ENCODE data around the gene SLC25A14. TPM values are rescaled to one million over a fixed set of nuclear protein-coding genes. Genes with fewer than 3 reads are reported as not detected.

The SLC25A14 gene
- total RNA-seq, 2 donors from 2014 or later: 11.6 to 15.7 TPM

DNA sequence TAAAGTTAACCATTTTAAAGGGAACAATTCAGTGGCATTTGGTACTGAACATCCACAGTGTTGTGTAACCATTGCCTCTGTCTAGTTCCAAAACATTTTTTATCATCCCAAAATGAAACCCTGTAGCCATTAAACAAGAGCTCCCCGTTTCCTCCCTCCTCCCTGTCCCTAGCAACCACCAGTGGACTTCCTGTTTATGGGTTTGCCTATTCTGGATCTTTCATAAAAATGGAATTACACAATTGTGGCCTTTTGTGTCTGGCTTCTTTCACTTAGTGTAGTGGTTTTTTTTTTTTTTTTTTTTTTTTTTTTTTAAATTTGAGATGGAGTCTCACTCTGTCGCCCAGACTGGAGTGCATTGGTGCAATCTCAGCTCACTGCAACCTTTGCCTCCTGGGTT lies 73.7 kb downstream of the SLC25A14 start:
- Mint-ChIP-seq H3K27me3 (no peaks in the 10 kb centered on the region), H3K4me3 (no peak overlapping the region), H3K27ac (no peak overlapping the region), H3K36me3 (ENCODE audit: low read depth) (peaks cover 53% of the 10 kb centered on the region), H3K9me3 (no peaks in the 10 kb centered on the region), H3K4me1 (no peaks in the 10 kb centered on the region)
- ATAC-seq (replicated peaks): no peak

DNA sequence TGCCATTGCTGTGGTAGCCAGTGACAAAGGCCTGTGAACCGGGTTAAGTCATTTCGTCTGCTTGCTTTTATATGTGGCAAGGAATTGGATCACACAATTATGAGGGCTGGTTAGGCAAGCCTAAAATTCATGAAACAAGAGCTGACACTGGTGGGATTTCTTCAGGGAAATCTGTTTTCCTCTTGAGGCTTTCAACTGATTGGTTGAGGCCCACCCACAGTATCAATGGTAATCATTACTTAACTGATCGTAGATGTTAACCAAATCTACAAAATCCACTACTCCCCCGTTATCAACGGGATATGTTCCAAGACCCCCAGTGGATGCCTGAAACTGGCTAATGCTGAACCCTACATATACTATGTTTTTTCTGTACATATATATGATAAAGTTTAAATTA lies 75.1 kb downstream of the SLC25A14 start:
- Mint-ChIP-seq H3K27ac (no peak overlapping the region), H3K9me3 (no peaks in the 10 kb centered on the region), H3K27me3 (no peaks in the 10 kb centered on the region), H3K36me3 (ENCODE audit: low read depth) (peaks cover 39% of the 10 kb centered on the region), H3K4me3 (no peak overlapping the region), H3K4me1 (no peaks in the 10 kb centered on the region)
- no peak for ATAC-seq (replicated peaks)

DNA sequence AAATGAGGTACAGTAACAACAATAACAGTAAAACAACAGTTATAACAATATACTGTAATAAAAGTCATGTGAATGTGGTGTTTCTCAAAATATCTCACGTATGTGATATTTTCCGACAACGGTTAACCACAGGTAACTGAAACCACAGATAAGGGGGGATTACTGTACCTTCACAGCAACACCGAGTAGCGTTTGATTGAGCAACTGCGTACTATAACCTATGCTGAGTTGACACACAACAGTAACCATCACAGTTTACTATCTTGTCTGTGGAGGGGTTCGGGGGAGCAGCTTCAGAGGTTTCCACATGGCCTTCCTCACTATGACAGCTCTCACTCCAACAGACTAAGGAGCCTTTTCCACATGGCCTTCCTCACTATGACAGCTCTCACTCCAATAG lies 75.5 kb downstream of the SLC25A14 start:
- Mint-ChIP-seq H3K27me3 (no peaks in the 10 kb centered on the region), H3K9me3 (no peaks in the 10 kb centered on the region), H3K4me1 (no peaks in the 10 kb centered on the region), H3K4me3 (no peak overlapping the region), H3K36me3 (ENCODE audit: low read depth) (peaks cover 36% of the 10 kb centered on the region), H3K27ac (no peak overlapping the region)
- ATAC-seq (replicated peaks): no peak

DNA sequence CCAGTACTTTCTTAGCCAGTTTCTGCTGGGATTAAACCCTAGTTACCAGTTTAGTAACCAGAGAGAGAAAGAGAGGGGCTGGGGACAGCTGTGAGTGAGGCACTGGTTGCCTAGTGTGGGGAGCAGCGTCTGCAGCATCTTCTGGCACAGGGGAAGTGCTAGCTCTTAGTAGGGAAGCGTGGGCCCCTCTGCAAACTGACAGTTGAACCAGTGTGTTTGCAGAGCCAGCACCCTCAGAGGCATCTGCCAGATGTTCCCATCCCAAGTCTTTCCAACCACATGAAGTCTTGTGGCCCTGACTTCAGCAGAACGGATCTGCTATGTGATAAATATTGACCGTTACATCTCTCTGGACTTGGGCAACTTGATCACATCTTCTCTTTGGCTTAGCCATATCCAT lies 77.1 kb downstream of the SLC25A14 start:
- Mint-ChIP-seq H3K27me3 (no peaks in the 10 kb centered on the region), H3K27ac (no peak overlapping the region), H3K36me3 (ENCODE audit: low read depth) (peaks cover 26% of the 10 kb centered on the region), H3K9me3 (no peaks in the 10 kb centered on the region), H3K4me1 (no peaks in the 10 kb centered on the region), H3K4me3 (no peak overlapping the region)
- ATAC-seq (replicated peaks): no peak

DNA sequence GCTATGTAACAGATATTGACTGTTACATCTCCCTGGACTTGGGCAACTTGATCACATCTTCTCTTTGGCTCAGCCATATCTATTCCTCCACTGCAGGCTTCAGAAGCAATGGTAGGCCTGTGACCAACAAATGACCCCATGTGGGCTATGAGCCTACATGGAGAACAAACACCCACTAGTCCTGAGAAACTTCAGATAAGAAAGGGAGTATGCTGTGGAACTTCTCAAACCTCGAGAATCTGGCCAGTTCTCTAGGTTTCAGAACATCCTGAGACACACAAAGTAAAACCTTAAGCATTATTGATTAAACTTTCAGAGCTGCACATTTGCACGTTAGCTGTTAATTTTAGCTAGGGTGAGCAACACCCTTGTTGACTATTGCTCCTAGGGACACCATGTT lies 78.3 kb downstream of the SLC25A14 start:
- ATAC-seq (replicated peaks): no peak
- no peaks in the 10 kb centered on the region for H3K9me3 Mint-ChIP-seq
- no peak overlapping the region for H3K27ac Mint-ChIP-seq
- no peaks in the 10 kb centered on the region for H3K27me3 Mint-ChIP-seq
- no peak overlapping the region for H3K4me3 Mint-ChIP-seq
- H3K36me3 Mint-ChIP-seq (ENCODE audit: low read depth): peaks cover 16% of the 10 kb centered on the region
- H3K4me1 Mint-ChIP-seq: no peaks in the 10 kb centered on the region

DNA sequence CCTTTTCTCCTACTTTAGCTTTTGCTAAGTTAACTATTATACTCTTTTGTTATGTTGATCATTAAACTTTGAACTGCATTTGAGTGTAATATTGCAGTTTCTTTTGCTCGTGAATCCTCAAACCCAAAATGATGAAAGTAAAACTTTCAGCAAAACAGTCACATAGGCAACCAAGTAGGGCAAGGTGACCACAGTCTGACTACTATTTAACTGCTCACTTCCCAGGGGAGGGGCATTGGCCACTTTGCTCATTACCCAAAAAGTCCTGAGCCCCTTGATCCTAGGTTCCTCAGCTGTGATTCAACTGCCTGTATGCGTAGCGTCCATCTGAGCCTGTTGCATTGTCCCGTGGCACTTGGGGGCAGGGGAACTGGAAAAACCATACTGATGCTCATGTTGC lies 79.0 kb downstream of the SLC25A14 start:
- no peak for ATAC-seq (replicated peaks)
- Mint-ChIP-seq H3K9me3 (no peaks in the 10 kb centered on the region), H3K4me3 (no peak overlapping the region), H3K27me3 (no peaks in the 10 kb centered on the region), H3K4me1 (no peaks in the 10 kb centered on the region), H3K36me3 (ENCODE audit: low read depth) (peaks cover 10% of the 10 kb centered on the region), H3K27ac (no peak overlapping the region)

DNA sequence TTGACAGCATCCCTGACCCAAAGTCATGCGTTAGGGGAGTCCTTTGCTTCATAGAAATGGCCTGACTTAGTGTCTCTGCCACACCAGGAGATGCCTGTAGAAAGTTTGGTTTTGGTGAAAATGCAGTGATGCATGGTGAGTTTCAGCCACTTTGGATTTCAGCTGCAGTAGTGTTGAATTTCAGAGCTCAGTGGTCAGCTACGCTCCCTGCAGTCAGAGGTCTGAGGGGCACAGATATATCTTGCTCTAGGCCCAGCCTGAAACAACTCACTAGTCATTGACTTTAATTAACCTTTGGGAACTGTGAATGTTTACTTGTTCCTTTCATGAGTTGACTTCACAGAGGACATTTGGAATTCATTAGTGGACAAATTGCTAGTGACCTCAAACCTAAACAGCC lies 79.5 kb downstream of the SLC25A14 start:
- H3K36me3 Mint-ChIP-seq (ENCODE audit: low read depth): peaks cover 5% of the 10 kb centered on the region
- no peaks in the 10 kb centered on the region for H3K27me3 Mint-ChIP-seq
- no peaks in the 10 kb centered on the region for H3K4me1 Mint-ChIP-seq
- H3K4me3 Mint-ChIP-seq: no peak overlapping the region
- no peak overlapping the region for H3K27ac Mint-ChIP-seq
- ATAC-seq (replicated peaks): no peak
- H3K9me3 Mint-ChIP-seq: no peaks in the 10 kb centered on the region

Other genes starting within 250 kb of the SLC25A14 start
- gene ELF4, start 229.4 kb upstream of the SLC25A14 start, total RNA-seq: 10 to 100 TPM; 23.5 to 25.6 TPM
- gene AIFM1, start 174.1 kb upstream of the SLC25A14 start, total RNA-seq: 10 to 100 TPM; 25.4 to 67.3 TPM
- gene RAB33A, start 168.0 kb upstream of the SLC25A14 start, total RNA-seq: 10 to 100 TPM; 34.6 to 36.1 TPM
- gene ZNF280C, start 71.0 kb upstream of the SLC25A14 start, total RNA-seq: 1 to 10 TPM; 4.8 to 8.2 TPM
- not detected for gene GPR119, start 45.8 kb downstream of the SLC25A14 start, total RNA-seq
- 10 to 100 TPM; 24.1 to 25.2 TPM for gene RBMX2, start 62.1 kb downstream of the SLC25A14 start, total RNA-seq

Measured in activated T-helper 17 cell treated with anti-CD3 and anti-CD28 coated beads, Interleukin-2, amount 50 U/mL, for 72 hours (primary cell).